ENCODE results near the gene CCDC93.

Gene CCDC93

GRCh38 chr2:117953231-117953630, 60.6 kb downstream of the CCDC93 start:
- Histone ChIP-seq H3K9me3 (ENCODE audit: control insufficient read depth, low read length) (no peaks in the 10 kb centered on the region), H3K27me3 (replicated peaks; ENCODE audit: control insufficient read depth, insufficient read depth, low read length) (no peaks in the 10 kb centered on the region), H3K9ac (ENCODE audit: low read length) (no peak overlapping the region), H3K36me3 (ENCODE audit: control insufficient read depth, insufficient read depth, low read length, severe bottlenecking) (peaks cover 92% of the 10 kb centered on the region), H3K4me1 (ENCODE audit: control insufficient read depth, insufficient read depth, low read length) (peaks cover 11% of the 10 kb centered on the region), H3K4me3 (ENCODE audit: low read length) (no peak overlapping the region)
- no peak for DNase-seq (ENCODE audit: low read depth)

GRCh38 chr2:117952701-117953100, 61.2 kb downstream of the CCDC93 start:
- peaks cover 92% of the 10 kb centered on the region for H3K36me3 ChIP-seq (ENCODE audit: control insufficient read depth, insufficient read depth, low read length, severe bottlenecking)
- H3K4me1 ChIP-seq (ENCODE audit: control insufficient read depth, insufficient read depth, low read length): peaks cover 6% of the 10 kb centered on the region
- H3K27me3 ChIP-seq (replicated peaks; ENCODE audit: control insufficient read depth, insufficient read depth, low read length): no peaks in the 10 kb centered on the region
- DNase-seq (ENCODE audit: low read depth): no peak
- no peaks in the 10 kb centered on the region for H3K9me3 ChIP-seq (ENCODE audit: control insufficient read depth, low read length)
- H3K9ac ChIP-seq (ENCODE audit: low read length): no peak overlapping the region
- no peak overlapping the region for H3K4me3 ChIP-seq (ENCODE audit: low read length)

DNA sequence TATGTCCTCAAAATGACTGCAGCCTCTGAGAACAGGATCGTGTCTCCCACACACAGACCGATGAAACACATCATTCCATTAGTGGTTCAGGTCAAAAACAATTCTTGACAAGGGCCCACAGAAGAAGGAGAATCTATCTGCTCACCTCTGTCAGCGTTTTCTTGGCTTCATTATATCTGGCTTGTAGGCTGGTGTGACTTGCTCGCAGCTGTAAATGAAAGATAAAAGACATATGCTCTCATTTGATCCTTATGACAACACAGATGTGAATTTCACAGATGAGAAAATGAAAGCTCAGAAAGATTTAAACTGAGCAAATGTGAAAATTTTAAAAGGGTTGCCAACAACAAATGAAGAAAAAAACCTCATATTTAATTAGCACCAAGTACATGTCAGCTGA, 61.6 kb downstream of the CCDC93 start:
- Histone ChIP-seq H3K27me3 (replicated peaks; ENCODE audit: control insufficient read depth, insufficient read depth, low read length) (no peaks in the 10 kb centered on the region), H3K36me3 (ENCODE audit: control insufficient read depth, insufficient read depth, low read length, severe bottlenecking) (peaks cover 89% of the 10 kb centered on the region)
- DNase-seq (ENCODE audit: low read depth): no peak

DNA sequence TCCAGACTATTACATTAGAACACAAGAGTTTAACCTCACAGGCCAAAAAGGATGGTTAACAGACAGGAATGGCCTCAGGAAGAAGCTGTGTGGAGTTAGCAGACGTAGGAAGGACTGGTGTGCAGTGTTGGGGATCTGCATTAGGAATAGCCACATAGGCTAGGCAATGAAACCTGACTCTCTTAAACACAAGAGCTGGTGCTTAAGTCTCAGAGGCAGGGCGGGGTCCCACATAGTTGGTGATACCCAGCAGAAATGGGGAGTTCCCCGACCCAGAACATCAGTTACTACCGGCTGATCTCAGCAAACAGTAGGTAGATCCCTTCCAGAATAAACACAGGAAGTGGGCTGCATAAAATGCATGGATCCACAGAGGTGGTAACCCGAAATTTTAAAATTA, 64.1 kb downstream of the CCDC93 start:
- H3K36me3 ChIP-seq (ENCODE audit: control insufficient read depth, insufficient read depth, low read length, severe bottlenecking): peaks cover 88% of the 10 kb centered on the region
- H3K9ac ChIP-seq (ENCODE audit: low read length): no peak overlapping the region
- H3K9me3 ChIP-seq (ENCODE audit: control insufficient read depth, low read length): no peaks in the 10 kb centered on the region
- H3K4me1 ChIP-seq (ENCODE audit: control insufficient read depth, insufficient read depth, low read length): peaks cover 20% of the 10 kb centered on the region
- no peak overlapping the region for H3K4me3 ChIP-seq (ENCODE audit: low read length)
- H3K27me3 ChIP-seq (replicated peaks; ENCODE audit: control insufficient read depth, insufficient read depth, low read length): no peaks in the 10 kb centered on the region
- DNase-seq (ENCODE audit: low read depth): no peak

More for the DNA sequence above, 61.6 kb downstream of the CCDC93 start:
- no peak overlapping the region for H3K4me3 ChIP-seq (ENCODE audit: low read length)
- no peaks in the 10 kb centered on the region for H3K9me3 ChIP-seq (ENCODE audit: control insufficient read depth, low read length)
- H3K4me1 ChIP-seq (ENCODE audit: control insufficient read depth, insufficient read depth, low read length): peaks cover 6% of the 10 kb centered on the region
- H3K9ac ChIP-seq (ENCODE audit: low read length): no peak overlapping the region

GRCh38 chr2:117948615-117949014, 65.3 kb downstream of the CCDC93 start:
- no peak overlapping the region for H3K9ac ChIP-seq (ENCODE audit: low read length)
- H3K27me3 ChIP-seq (replicated peaks; ENCODE audit: control insufficient read depth, insufficient read depth, low read length): no peaks in the 10 kb centered on the region
- H3K9me3 ChIP-seq (ENCODE audit: control insufficient read depth, low read length): no peaks in the 10 kb centered on the region
- H3K36me3 ChIP-seq (ENCODE audit: control insufficient read depth, insufficient read depth, low read length, severe bottlenecking): peaks cover 88% of the 10 kb centered on the region
- H3K4me1 ChIP-seq (ENCODE audit: control insufficient read depth, insufficient read depth, low read length): peaks cover 30% of the 10 kb centered on the region
- H3K4me3 ChIP-seq (ENCODE audit: low read length): no peak overlapping the region
- no peak for DNase-seq (ENCODE audit: low read depth)

DNA sequence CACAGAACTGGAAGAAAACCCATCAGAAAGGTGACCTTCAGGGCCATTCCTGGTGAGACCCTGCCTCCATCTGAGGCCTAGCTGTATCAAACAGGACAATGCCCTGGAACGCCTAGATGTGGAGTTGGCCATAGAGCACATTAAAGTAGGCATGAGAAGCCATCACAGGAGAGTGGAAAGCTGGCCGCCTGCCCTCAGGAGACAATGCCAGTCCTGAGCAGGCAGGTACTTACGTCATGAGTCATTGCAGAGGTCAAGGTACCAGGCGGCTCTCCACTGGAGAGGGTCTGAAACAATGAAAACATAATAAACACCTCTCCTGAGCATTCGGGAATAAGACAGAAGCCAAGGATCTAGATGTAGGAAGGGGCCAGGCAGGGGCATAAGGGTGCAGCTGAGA, 68.6 kb downstream of the CCDC93 start:
- Histone ChIP-seq H3K9ac (ENCODE audit: low read length) (no peak overlapping the region), H3K4me1 (ENCODE audit: control insufficient read depth, insufficient read depth, low read length) (peaks cover 50% of the 10 kb centered on the region), H3K27me3 (replicated peaks; ENCODE audit: control insufficient read depth, insufficient read depth, low read length) (no peaks in the 10 kb centered on the region), H3K36me3 (ENCODE audit: control insufficient read depth, insufficient read depth, low read length, severe bottlenecking) (peaks cover 72% of the 10 kb centered on the region), H3K9me3 (ENCODE audit: control insufficient read depth, low read length) (no peaks in the 10 kb centered on the region), H3K4me3 (ENCODE audit: low read length) (no peak overlapping the region)
- no peak for DNase-seq (ENCODE audit: low read depth)

- no peak overlapping the region for H3K9ac ChIP-seq (ENCODE audit: low read length)
- no peak for DNase-seq (ENCODE audit: low read depth)
- peaks cover 72% of the 10 kb centered on the region for H3K36me3 ChIP-seq (ENCODE audit: control insufficient read depth, insufficient read depth, low read length, severe bottlenecking)
- H3K4me3 ChIP-seq (ENCODE audit: low read length): no peak overlapping the region
- H3K4me1 ChIP-seq (ENCODE audit: control insufficient read depth, insufficient read depth, low read length): peaks cover 52% of the 10 kb centered on the region
- no peaks in the 10 kb centered on the region for H3K27me3 ChIP-seq (replicated peaks; ENCODE audit: control insufficient read depth, insufficient read depth, low read length)
- H3K9me3 ChIP-seq (ENCODE audit: control insufficient read depth, low read length): no peaks in the 10 kb centered on the region
Measured at GRCh38 chr2:117944816-117945215, 69.1 kb downstream of the CCDC93 start.

- H3K9me3 ChIP-seq (ENCODE audit: control insufficient read depth, low read length): no peaks in the 10 kb centered on the region
- H3K36me3 ChIP-seq (ENCODE audit: control insufficient read depth, insufficient read depth, low read length, severe bottlenecking): peaks cover 75% of the 10 kb centered on the region
- no peak overlapping the region for H3K9ac ChIP-seq (ENCODE audit: low read length)
- no peaks in the 10 kb centered on the region for H3K27me3 ChIP-seq (replicated peaks; ENCODE audit: control insufficient read depth, insufficient read depth, low read length)
- H3K4me1 ChIP-seq (ENCODE audit: control insufficient read depth, insufficient read depth, low read length): peaks cover 48% of the 10 kb centered on the region
- DNase-seq (ENCODE audit: low read depth): peak; percentile 31
- no peak overlapping the region for H3K4me3 ChIP-seq (ENCODE audit: low read length)
Measured at GRCh38 chr2:117943013-117943672, 70.7 kb downstream of the CCDC93 start.

GRCh38 chr2:117942551-117942950, 71.3 kb downstream of the CCDC93 start:
- Histone ChIP-seq H3K36me3 (ENCODE audit: control insufficient read depth, insufficient read depth, low read length, severe bottlenecking) (peaks cover 77% of the 10 kb centered on the region), H3K9ac (ENCODE audit: low read length) (no peak overlapping the region), H3K4me3 (ENCODE audit: low read length) (no peak overlapping the region), H3K27me3 (replicated peaks; ENCODE audit: control insufficient read depth, insufficient read depth, low read length) (no peaks in the 10 kb centered on the region), H3K4me1 (ENCODE audit: control insufficient read depth, insufficient read depth, low read length) (peaks cover 48% of the 10 kb centered on the region), H3K9me3 (ENCODE audit: control insufficient read depth, low read length) (no peaks in the 10 kb centered on the region)
- no peak for DNase-seq (ENCODE audit: low read depth)

DNA sequence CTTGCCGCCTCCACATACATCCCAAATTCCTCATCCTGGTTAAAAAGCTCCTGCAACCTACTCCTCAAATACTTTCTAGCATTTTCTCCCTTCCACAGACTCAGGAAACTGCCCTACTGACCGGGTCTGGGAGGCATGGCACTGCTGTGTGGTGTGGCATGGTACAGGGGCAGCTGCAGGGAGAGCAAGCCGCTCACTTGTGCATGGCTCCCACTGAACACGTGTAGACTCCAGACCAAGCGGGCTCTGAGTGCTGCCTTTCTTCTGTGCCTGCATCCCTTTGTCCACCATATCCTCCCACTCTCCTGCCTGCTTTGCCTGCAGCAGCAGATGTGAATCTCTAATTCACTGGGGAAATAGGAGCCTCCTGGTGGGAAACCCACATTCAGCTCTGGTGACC, 72.2 kb downstream of the CCDC93 start:
- Histone ChIP-seq H3K4me3 (ENCODE audit: low read length) (no peak overlapping the region), H3K36me3 (ENCODE audit: control insufficient read depth, insufficient read depth, low read length, severe bottlenecking) (peaks cover 77% of the 10 kb centered on the region), H3K27me3 (replicated peaks; ENCODE audit: control insufficient read depth, insufficient read depth, low read length) (no peaks in the 10 kb centered on the region), H3K4me1 (ENCODE audit: control insufficient read depth, insufficient read depth, low read length) (peaks cover 47% of the 10 kb centered on the region), H3K9me3 (ENCODE audit: control insufficient read depth, low read length) (no peaks in the 10 kb centered on the region), H3K9ac (ENCODE audit: low read length) (no peak overlapping the region)
- no peak for DNase-seq (ENCODE audit: low read depth)

DNA sequence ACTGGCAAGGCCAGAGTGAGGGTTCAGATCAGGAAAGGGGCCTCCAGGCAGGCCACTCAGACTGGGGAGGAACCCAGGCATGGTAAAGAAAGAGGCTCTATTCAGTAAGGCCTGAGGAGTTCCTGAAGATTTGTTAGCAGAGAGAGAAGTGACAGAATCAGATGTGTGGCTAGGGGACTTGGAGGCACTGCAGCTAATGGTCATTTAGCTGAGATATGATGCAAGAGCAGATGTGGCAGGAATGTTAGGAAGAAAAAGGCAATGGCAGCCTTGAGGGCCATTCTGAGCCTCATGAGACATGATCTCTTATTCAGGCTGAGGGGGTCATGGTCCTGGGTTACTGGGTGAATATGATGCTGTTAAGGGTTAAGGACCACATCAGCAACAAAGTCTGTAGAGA, 73.4 kb downstream of the CCDC93 start:
- DNase-seq (ENCODE audit: low read depth): no peak
- H3K9ac ChIP-seq (ENCODE audit: low read length): no peak overlapping the region
- no peak overlapping the region for H3K4me3 ChIP-seq (ENCODE audit: low read length)
- peaks cover 80% of the 10 kb centered on the region for H3K36me3 ChIP-seq (ENCODE audit: control insufficient read depth, insufficient read depth, low read length, severe bottlenecking)
- no peaks in the 10 kb centered on the region for H3K27me3 ChIP-seq (replicated peaks; ENCODE audit: control insufficient read depth, insufficient read depth, low read length)
- H3K9me3 ChIP-seq (ENCODE audit: control insufficient read depth, low read length): no peaks in the 10 kb centered on the region
- peaks cover 43% of the 10 kb centered on the region for H3K4me1 ChIP-seq (ENCODE audit: control insufficient read depth, insufficient read depth, low read length)

DNA sequence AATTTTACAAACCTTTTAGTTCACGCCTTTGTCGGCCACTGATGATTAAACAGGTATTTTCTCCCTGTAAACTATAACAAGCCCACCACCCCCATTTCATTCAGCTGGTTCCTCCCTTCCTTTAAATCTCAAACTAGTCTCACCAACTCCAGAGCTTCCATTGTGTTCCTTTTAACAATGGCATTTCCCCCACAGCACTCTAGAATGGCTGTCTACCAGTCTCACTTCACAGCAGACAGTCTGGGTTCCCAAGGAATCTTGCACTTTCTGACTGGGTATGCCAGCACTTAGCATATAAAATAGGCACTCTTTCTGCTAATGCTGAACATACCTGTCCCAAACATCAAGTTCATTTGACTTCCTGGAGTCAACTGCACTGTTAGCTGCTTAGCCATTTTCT, 75.3 kb downstream of the CCDC93 start:
- no peak for DNase-seq (ENCODE audit: low read depth)
- Histone ChIP-seq H3K4me3 (ENCODE audit: low read length) (no peak overlapping the region), H3K9me3 (ENCODE audit: control insufficient read depth, low read length) (no peaks in the 10 kb centered on the region), H3K4me1 (ENCODE audit: control insufficient read depth, insufficient read depth, low read length) (peaks cover 34% of the 10 kb centered on the region), H3K27me3 (replicated peaks; ENCODE audit: control insufficient read depth, insufficient read depth, low read length) (no peaks in the 10 kb centered on the region), H3K36me3 (ENCODE audit: control insufficient read depth, insufficient read depth, low read length, severe bottlenecking) (peaks cover 80% of the 10 kb centered on the region), H3K9ac (ENCODE audit: low read length) (no peak overlapping the region)
